Measurements from ENCODE around the gene KRTAP1-3. TPM values are rescaled to one million over a fixed set of nuclear protein-coding genes. Genes with fewer than 3 reads are reported as not detected.
"Not testable (repeated sequence)": the region's sequence is repeated elsewhere in the genome, so short reads cannot be mapped to it uniquely, and the experiment has no call there.

The KRTAP1-3 gene, protein sequence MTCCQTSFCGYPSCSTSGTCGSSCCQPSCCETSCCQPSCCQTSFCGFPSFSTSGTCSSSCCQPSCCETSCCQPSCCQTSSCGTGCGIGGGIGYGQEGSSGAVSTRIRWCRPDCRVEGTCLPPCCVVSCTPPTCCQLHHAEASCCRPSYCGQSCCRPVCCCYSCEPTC
- not detected for total RNA-seq

- H3K36me3 ChIP-seq; H3K27ac ChIP-seq; DNase-seq (ENCODE audit: low spot score in 2 of 2); H3K4me1 ChIP-seq; intact Hi-C loops (cut with DNase I); H3K4me3 ChIP-seq; H3K27me3 ChIP-seq; H3K9me3 ChIP-seq: not testable (repeated sequence)
Measured at GRCh38 chr17:41034346-41034935, at the start of gene KRTAP1-3. TSS of gene KRTAP1-3 (minus strand) at chr17:41034874. CDS start at chr17:41034821, 53 bp downstream.

DNA sequence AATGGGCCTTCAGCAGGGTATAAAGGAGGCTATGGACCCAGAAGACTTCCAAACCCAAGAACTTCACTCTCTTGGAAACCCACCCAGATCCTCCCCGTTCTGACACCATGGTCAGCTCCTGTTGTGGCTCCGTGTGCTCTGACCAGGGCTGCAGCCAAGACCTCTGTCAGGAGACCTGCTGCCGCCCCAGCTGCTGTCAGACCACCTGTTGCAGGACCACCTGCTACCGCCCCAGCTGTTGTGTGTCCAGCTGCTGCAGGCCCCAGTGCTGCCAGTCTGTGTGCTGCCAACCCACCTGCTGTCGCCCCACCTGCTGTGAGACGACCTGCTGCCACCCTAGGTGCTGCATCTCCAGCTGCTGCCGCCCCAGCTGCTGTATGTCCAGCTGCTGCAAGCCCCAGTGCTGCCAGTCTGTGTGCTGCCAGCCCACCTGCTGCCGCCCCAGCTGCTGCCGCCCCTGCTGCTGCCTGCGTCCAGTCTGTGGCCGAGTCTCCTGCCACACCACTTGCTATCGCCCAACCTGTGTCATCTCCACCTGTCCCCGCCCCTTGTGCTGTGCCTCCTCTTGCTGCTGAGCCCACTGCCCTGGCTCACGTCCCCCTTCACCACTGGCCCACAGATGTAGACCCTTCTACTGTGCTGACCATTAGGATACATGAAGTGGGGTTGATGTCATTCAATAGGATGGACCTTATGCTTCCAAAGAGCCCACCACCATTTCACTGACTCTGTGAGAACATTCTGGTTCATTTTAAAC, 49.6 kb upstream of the KRTAP1-3 start, which contains the start of gene KRTAP4-7:
TSS of gene KRTAP4-7 (plus strand) at position 51 of the 757 bp plus-strand sequence. CDS start at position 108, 57 bp downstream.
- H3K4me3 ChIP-seq; H3K4me1 ChIP-seq; H3K27me3 ChIP-seq; DNase-seq (ENCODE audit: low spot score in 2 of 2); H3K27ac ChIP-seq; H3K9me3 ChIP-seq; H3K36me3 ChIP-seq; intact Hi-C loops (cut with DNase I): not testable (repeated sequence)

DNA sequence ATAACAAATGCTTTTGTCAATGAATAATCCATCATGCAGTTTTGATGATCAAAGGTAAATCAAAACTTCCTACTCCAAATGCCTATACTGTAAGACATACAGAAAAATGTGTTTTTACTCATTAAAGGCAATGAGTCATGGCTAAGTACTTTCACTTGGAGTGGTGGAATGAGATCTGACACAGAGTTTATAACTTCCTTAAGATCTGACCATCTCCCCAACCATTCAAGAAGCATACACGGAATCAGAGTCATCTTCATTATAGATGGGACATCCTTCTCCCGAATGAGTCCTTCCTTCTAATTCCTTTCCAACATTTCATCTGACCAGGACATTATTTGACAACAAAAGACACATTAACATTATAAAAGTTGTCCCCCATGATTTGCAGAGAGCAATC, 48.8 kb upstream of the KRTAP1-3 start:
- H3K27ac ChIP-seq; H3K4me3 ChIP-seq; H3K4me1 ChIP-seq; DNase-seq (ENCODE audit: low spot score in 2 of 2); H3K27me3 ChIP-seq; H3K9me3 ChIP-seq; intact Hi-C loops (cut with DNase I); H3K36me3 ChIP-seq: not testable (repeated sequence)

DNA sequence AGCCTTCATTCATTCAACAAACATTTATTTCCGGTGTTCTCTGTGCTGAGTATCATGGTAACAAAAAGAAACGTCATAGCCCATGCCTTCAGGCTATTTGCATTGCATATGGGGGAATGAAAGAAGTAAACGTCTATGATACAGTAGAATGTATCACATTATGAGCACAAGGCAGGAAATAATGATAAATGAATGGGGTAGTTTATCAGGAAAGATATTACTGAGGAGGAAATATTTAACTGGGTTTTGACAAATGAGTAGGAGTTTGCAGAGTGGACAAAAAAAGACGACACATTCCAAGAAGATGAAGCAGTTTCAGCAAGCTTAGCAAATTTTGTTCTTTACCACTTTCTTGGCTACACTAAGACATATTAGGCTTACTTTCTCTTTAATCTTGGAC, 48.0 kb upstream of the KRTAP1-3 start:
- no peak for TF ChIP-seq CTCF (IDR thresholded peaks at IDR 0.05)
- Histone ChIP-seq H3K4me3 (no peak overlapping the region), H3K27ac (no peak overlapping the region), H3K9me3 (no peaks in the 10 kb centered on the region), H3K27me3 (no peaks in the 10 kb centered on the region), H3K36me3 (no peaks in the 10 kb centered on the region), H3K4me1 (no peaks in the 10 kb centered on the region)
- intact Hi-C loops (cut with DNase I) = no loop called here
- no peak for DNase-seq (ENCODE audit: low spot score in 2 of 2)

DNA sequence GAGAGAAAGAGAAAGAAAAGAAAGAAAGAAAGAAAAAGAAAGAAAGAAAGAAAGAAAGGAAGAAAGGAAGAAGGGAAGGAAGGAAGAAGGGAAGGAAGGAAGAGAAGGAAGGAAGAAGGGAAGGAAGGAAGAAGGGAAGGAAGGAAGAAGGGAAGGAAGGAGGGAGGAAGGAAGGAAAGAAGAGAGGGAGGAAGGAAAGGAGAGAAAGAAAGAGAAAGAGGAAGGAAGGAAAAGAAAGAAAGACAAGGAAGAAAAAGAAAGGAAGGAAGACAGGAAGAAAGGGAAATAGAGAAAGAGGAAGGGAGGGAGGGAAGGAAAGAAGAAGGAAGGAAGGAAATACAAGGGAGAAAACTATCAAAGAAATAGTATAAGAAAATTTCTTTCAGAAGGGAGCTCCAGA, 42.1 kb upstream of the KRTAP1-3 start:
- no peaks in the 10 kb centered on the region for H3K36me3 ChIP-seq
- no peaks in the 10 kb centered on the region for H3K9me3 ChIP-seq
- TF ChIP-seq CTCF (IDR thresholded peaks at IDR 0.05) = no peak
- H3K4me1 ChIP-seq = no peaks in the 10 kb centered on the region
- H3K4me3 ChIP-seq = no peak overlapping the region
- intact Hi-C loops (cut with DNase I) = no loop called here
- no peak overlapping the region for H3K27ac ChIP-seq
- DNase-seq (ENCODE audit: low spot score in 2 of 2) = no peak
- H3K27me3 ChIP-seq = no peaks in the 10 kb centered on the region

DNA sequence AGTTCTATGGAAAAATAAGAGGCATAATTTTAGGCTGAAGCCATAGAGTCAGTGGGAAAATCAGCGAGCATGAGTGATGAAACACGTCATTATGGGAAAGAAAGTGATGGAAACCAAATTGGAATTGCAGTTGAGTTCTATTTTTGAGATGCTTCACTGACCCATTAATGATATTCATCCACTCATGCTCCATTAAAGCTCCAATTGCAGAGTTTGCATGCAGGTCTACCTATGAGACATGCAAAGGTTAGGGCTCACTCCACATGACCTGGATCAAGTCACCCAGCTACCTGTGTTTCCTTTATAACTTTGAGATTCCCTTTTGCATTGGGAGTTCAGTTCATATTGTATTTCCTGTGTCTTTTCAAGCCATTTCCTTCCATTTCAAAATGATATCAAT, 39.0 kb upstream of the KRTAP1-3 start:
- no peak for DNase-seq (ENCODE audit: low spot score in 2 of 2)
- no peaks in the 10 kb centered on the region for H3K27me3 ChIP-seq
- no peak for TF ChIP-seq CTCF (IDR thresholded peaks at IDR 0.05)
- intact Hi-C loops (cut with DNase I) = no loop called here
- H3K4me3 ChIP-seq = no peak overlapping the region
- H3K4me1 ChIP-seq = no peaks in the 10 kb centered on the region
- H3K36me3 ChIP-seq = no peaks in the 10 kb centered on the region
- H3K27ac ChIP-seq = no peak overlapping the region
- no peaks in the 10 kb centered on the region for H3K9me3 ChIP-seq

DNA sequence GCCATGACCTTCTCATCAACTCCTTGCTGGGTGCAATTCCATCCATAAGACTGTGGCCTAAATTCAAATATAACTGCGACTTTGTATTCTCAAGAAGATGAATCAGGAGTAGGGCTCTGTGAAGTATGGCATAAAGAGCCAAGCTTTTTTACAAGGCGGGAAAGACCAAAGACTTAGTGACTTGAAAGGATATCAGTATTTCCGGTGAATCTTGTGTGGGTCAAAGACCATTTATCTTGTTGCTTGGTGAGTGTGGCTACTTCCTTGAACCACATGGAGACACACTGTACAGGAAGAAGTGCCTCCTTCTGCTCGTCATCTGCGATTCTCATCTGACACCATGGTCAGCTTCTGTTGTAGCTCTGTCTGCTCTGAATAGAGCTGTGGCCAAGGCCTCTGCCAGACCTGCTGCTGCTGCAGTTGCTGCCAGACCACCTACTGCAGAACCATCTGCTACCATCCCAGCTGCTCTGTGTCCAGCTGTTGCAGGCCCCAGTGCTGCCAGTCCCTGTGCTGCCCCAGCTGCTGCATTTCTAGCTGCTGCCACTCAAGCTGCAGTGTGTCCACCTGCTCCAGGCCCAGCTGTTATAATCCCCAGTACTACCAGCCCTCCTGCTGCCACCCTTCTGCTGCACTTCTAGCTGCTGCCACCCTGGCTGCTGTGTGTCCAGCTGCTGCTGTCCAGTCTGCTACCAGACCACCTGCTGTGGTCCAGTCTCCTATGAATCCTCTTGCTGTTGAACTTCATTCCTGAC, 37.1 kb upstream of the KRTAP1-3 start:
- TF ChIP-seq CTCF (IDR thresholded peaks at IDR 0.05) = no peak
- Histone ChIP-seq H3K9me3 (no peaks in the 10 kb centered on the region), H3K36me3 (no peaks in the 10 kb centered on the region), H3K4me3 (no peak overlapping the region), H3K27ac (no peak overlapping the region), H3K4me1 (no peaks in the 10 kb centered on the region), H3K27me3 (no peaks in the 10 kb centered on the region)
- intact Hi-C loops (cut with DNase I) = no loop called here
- DNase-seq (ENCODE audit: low spot score in 2 of 2) = no peak
